ENCODE results near the gene PPARGC1A. TPM values are rescaled to one million over a fixed set of nuclear protein-coding genes. Genes with fewer than 3 reads are reported as not detected.
A peak's percentile ranks its signal among the peaks of the same experiment; 100 is the strongest.

Gene PPARGC1A
- total and polyA plus RNA-seq, 7 experiments from 2014 or later: not detected

- DNase-seq: no peak
- Histone ChIP-seq H3K4me3 (ENCODE audit: low read length) (no peak overlapping the region), H3K4me1 (ENCODE audit: control insufficient read depth in 2 of 2, insufficient read depth in 2 of 2, low read length in 2 of 2) (no peaks in the 10 kb centered on the region), H3K27ac (ENCODE audit: low read depth, low read length) (no peak overlapping the region), H3K27me3 (ENCODE audit: control insufficient read depth in 2 of 2, insufficient read depth in 2 of 2, low read length in 2 of 2) (no peaks in the 10 kb centered on the region), H3K9me3 (ENCODE audit: control insufficient read depth in 2 of 3, low read length in 3 of 3) (no peaks in the 10 kb centered on the region), H3K36me3 (ENCODE audit: control insufficient read depth in 2 of 3, insufficient read depth in 3 of 3, low read length in 3 of 3) (no peaks in the 10 kb centered on the region)
- ChIA-PET POLR2A (interaction anchor here (0.7 kb wide), 1 partner anchor 387 kb away, joined by 4 read pairs; no protein-coding TSS in a partner anchor), CTCF (interaction anchor here (0.6 kb wide), 1 partner anchor 31 kb away, joined by 3 read pairs; no protein-coding TSS in a partner anchor)
- Mint-ChIP-seq H3K27ac (no peak overlapping the region), H3K4me3 (no peak overlapping the region), H3K4me1 (no peaks in the 10 kb centered on the region), H3K36me3 (no peaks in the 10 kb centered on the region), H3K9me3 (peaks cover 0 to 5% (median 0%) of the 10 kb centered on the region in 11 donors), H3K27me3 (peaks cover 0 to 6% (median 0%) of the 10 kb centered on the region in 5 donors)
- no peak for ATAC-seq
- intact Hi-C loops (cut with micrococcal nuclease): no loop called here
Measured at GRCh38 chr4:23899565-23899964, 9.7 kb upstream of the PPARGC1A start.

DNA sequence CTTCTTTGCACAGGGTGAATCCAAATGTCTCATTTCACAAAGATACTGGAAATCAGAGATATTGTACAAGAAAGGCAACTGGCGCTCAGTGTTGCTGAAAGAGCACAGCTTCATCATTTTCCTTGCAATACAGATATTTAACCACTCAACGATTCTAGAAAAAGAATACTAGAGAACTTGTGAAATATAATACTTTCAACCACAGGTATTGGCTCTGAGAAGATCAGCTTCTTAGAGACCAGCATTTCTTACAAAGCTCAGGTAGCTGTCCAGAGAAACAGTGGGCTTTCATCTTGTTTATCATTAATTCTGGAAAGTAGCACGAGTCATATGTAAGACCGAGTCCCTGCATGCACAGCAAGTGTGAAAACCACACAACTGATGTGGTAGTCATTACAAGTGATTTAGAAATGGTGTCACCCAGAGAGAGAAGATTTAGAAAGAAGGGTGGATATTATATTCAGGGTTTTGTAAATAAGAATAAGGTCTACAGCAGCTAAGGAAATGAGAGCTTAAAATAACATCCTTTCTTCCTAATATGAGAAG, 7.8 kb upstream of the PPARGC1A start:
- Mint-ChIP-seq H3K36me3 (no peaks in the 10 kb centered on the region), H3K4me3 (no peak overlapping the region), H3K4me1 (no peaks in the 10 kb centered on the region), H3K9me3 (peaks cover 0 to 6% (median 0%) of the 10 kb centered on the region in 11 donors), H3K27me3 (peaks cover 0 to 14% (median 6%) of the 10 kb centered on the region in 5 donors), H3K27ac (no peak overlapping the region)
- Histone ChIP-seq H3K4me3 (ENCODE audit: low read length) (no peak overlapping the region), H3K36me3 (ENCODE audit: control insufficient read depth in 2 of 3, insufficient read depth in 3 of 3, low read length in 3 of 3) (no peaks in the 10 kb centered on the region), H3K9me3 (ENCODE audit: control insufficient read depth in 2 of 3, low read length in 3 of 3) (no peaks in the 10 kb centered on the region), H3K27me3 (ENCODE audit: control insufficient read depth in 2 of 2, insufficient read depth in 2 of 2, low read length in 2 of 2) (no peaks in the 10 kb centered on the region), H3K27ac (ENCODE audit: low read depth, low read length) (no peak overlapping the region), H3K4me1 (ENCODE audit: control insufficient read depth in 2 of 2, insufficient read depth in 2 of 2, low read length in 2 of 2) (no peaks in the 10 kb centered on the region)
- POLR2A ChIA-PET: no interaction called here
- intact Hi-C loops (cut with micrococcal nuclease): no loop called here
- CTCF ChIA-PET: no interaction called here
- no peak for DNase-seq
- no peak for ATAC-seq

GRCh38 chr4:23894021-23894420, 4.2 kb upstream of the PPARGC1A start:
- peaks cover 0 to 8% (median 0%) of the 10 kb centered on the region in 11 donors for H3K9me3 Mint-ChIP-seq
- Histone ChIP-seq H3K36me3 (ENCODE audit: control insufficient read depth in 2 of 3, insufficient read depth in 3 of 3, low read length in 3 of 3) (no peaks in the 10 kb centered on the region), H3K27me3 (ENCODE audit: control insufficient read depth in 2 of 2, insufficient read depth in 2 of 2, low read length in 2 of 2) (no peaks in the 10 kb centered on the region), H3K9me3 (ENCODE audit: control insufficient read depth in 2 of 3, low read length in 3 of 3) (no peaks in the 10 kb centered on the region), H3K4me3 (ENCODE audit: low read length) (no peak overlapping the region), H3K4me1 (ENCODE audit: control insufficient read depth in 2 of 2, insufficient read depth in 2 of 2, low read length in 2 of 2) (no peaks in the 10 kb centered on the region), H3K27ac (ENCODE audit: low read depth, low read length) (no peak overlapping the region)
- intact Hi-C loops (cut with micrococcal nuclease): no loop called here
- H3K4me3 Mint-ChIP-seq: no peak overlapping the region
- no peak for DNase-seq
- POLR2A ChIA-PET: no interaction called here
- no peak for ATAC-seq
- peaks cover 14 to 29% (median 15%) of the 10 kb centered on the region in 5 donors for H3K27me3 Mint-ChIP-seq
- H3K36me3 Mint-ChIP-seq: no peaks in the 10 kb centered on the region
- no peak overlapping the region for H3K27ac Mint-ChIP-seq
- CTCF ChIA-PET: no interaction called here
- peaks cover 0 to 20% (median 16%) of the 10 kb centered on the region in 7 donors for H3K4me1 Mint-ChIP-seq

DNA sequence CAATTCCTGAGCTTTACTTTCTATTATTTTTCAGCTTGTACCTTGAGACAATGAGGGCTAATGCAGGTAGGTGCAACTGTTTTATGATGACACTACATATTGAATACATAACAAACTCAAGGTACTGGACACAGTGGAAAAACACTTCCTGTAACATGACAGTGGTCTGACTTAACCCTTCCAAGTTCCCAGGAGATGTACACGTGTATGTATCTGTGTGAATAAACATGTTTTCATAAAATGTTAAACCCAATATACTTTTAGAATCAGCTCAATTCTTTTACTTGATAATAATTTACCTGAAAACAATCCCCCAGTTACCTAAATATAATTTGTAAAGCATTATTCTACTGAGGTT, 1.2 kb upstream of the PPARGC1A start:
- H3K4me3 Mint-ChIP-seq: peak overlapping the region in 1 of 10 donors; percentile 83
- CTCF ChIA-PET: no interaction called here
- H3K36me3 Mint-ChIP-seq: no peaks in the 10 kb centered on the region
- intact Hi-C loops (cut with micrococcal nuclease): no loop called here
- DNase-seq (no peak), ATAC-seq (no peak)
- H3K9me3 Mint-ChIP-seq: peaks cover 0 to 8% (median 0%) of the 10 kb centered on the region in 11 donors
- peaks cover 0 to 28% (median 24%) of the 10 kb centered on the region in 7 donors for H3K4me1 Mint-ChIP-seq
- Histone ChIP-seq H3K9me3 (ENCODE audit: control insufficient read depth in 2 of 3, low read length in 3 of 3) (no peaks in the 10 kb centered on the region), H3K36me3 (ENCODE audit: control insufficient read depth in 2 of 3, insufficient read depth in 3 of 3, low read length in 3 of 3) (no peaks in the 10 kb centered on the region), H3K4me1 (ENCODE audit: control insufficient read depth in 2 of 2, insufficient read depth in 2 of 2, low read length in 2 of 2) (no peaks in the 10 kb centered on the region), H3K27ac (ENCODE audit: low read depth, low read length) (no peak overlapping the region), H3K27me3 (ENCODE audit: control insufficient read depth in 2 of 2, insufficient read depth in 2 of 2, low read length in 2 of 2) (no peaks in the 10 kb centered on the region), H3K4me3 (ENCODE audit: low read length) (no peak overlapping the region)
- no peak overlapping the region for H3K27ac Mint-ChIP-seq
- peaks cover 21 to 42% (median 30%) of the 10 kb centered on the region in 5 donors for H3K27me3 Mint-ChIP-seq
- POLR2A ChIA-PET: no interaction called here

GRCh38 chr4:23890369-23891063, 669 bp upstream of the PPARGC1A start:
- intact Hi-C loops (cut with micrococcal nuclease): no loop called here
- H3K36me3 ChIP-seq (ENCODE audit: control insufficient read depth in 2 of 3, insufficient read depth in 3 of 3, low read length in 3 of 3): no peaks in the 10 kb centered on the region
- no peak overlapping the region for H3K27ac ChIP-seq (ENCODE audit: low read depth, low read length)
- CTCF ChIA-PET: no interaction called here
- no peak overlapping the region for H3K4me3 ChIP-seq (ENCODE audit: low read length)
- H3K9me3 ChIP-seq (ENCODE audit: control insufficient read depth in 2 of 3, low read length in 3 of 3): no peaks in the 10 kb centered on the region
- Mint-ChIP-seq H3K27ac (no peak overlapping the region), H3K36me3 (no peaks in the 10 kb centered on the region), H3K9me3 (peaks cover 0 to 8% (median 0%) of the 10 kb centered on the region in 11 donors), H3K4me1 (peaks cover 0 to 28% (median 24%) of the 10 kb centered on the region in 7 donors), H3K27me3 (peaks cover 21 to 42% (median 30%) of the 10 kb centered on the region in 5 donors), H3K4me3 (peak overlapping the region in 8 of 10 donors; percentile 37 to 83 (median 62))
- H3K4me1 ChIP-seq (ENCODE audit: control insufficient read depth in 2 of 2, insufficient read depth in 2 of 2, low read length in 2 of 2): no peaks in the 10 kb centered on the region
- no peaks in the 10 kb centered on the region for H3K27me3 ChIP-seq (ENCODE audit: control insufficient read depth in 2 of 2, insufficient read depth in 2 of 2, low read length in 2 of 2)
- POLR2A ChIA-PET: no interaction called here
- no peak for ATAC-seq
- no peak for DNase-seq

GRCh38 chr4:23889391-23889790, 456 bp downstream of the PPARGC1A start:
- DNase-seq: peak in 1 of 9 donors; percentile 0
- ATAC-seq: no peak
- Mint-ChIP-seq H3K4me3 (peak overlapping the region in 9 of 10 donors; percentile 60 to 87 (median 77)), H3K27me3 (peaks cover 21 to 44% (median 30%) of the 10 kb centered on the region in 5 donors), H3K27ac (peak overlapping the region in 2 of 9 donors; percentile 58 to 69), H3K9me3 (peaks cover 0 to 10% (median 0%) of the 10 kb centered on the region in 11 donors), H3K36me3 (peaks cover 0 to 4% (median 0%) of the 10 kb centered on the region in 5 donors), H3K4me1 (peaks cover 0 to 28% (median 24%) of the 10 kb centered on the region in 7 donors)
- CTCF ChIA-PET: no interaction called here
- no peaks in the 10 kb centered on the region for H3K4me1 ChIP-seq (ENCODE audit: control insufficient read depth in 2 of 2, insufficient read depth in 2 of 2, low read length in 2 of 2)
- no peak overlapping the region for H3K27ac ChIP-seq (ENCODE audit: low read depth, low read length)
- H3K27me3 ChIP-seq (ENCODE audit: control insufficient read depth in 2 of 2, insufficient read depth in 2 of 2, low read length in 2 of 2): no peaks in the 10 kb centered on the region
- no peak overlapping the region for H3K4me3 ChIP-seq (ENCODE audit: low read length)
- H3K36me3 ChIP-seq (ENCODE audit: control insufficient read depth in 2 of 3, insufficient read depth in 3 of 3, low read length in 3 of 3): no peaks in the 10 kb centered on the region
- intact Hi-C loops (cut with micrococcal nuclease): no loop called here
- H3K9me3 ChIP-seq (ENCODE audit: control insufficient read depth in 2 of 3, low read length in 3 of 3): no peaks in the 10 kb centered on the region
- POLR2A ChIA-PET: no interaction called here
